GM19240 (cell line): ENCODE results near the gene FAR2.
"Not testable (repeated sequence)": the region's sequence is repeated elsewhere in the genome, so short reads cannot be mapped to it uniquely, and the experiment has no call there.

Source experiments
- DNase-seq: peaks from one replicate; pipeline ENCODE4 v3.0.0; 2011; ENCODE audit warnings: low spot score; ENCODE audit not compliant: insufficient read length

FAR2 gene

DNA sequence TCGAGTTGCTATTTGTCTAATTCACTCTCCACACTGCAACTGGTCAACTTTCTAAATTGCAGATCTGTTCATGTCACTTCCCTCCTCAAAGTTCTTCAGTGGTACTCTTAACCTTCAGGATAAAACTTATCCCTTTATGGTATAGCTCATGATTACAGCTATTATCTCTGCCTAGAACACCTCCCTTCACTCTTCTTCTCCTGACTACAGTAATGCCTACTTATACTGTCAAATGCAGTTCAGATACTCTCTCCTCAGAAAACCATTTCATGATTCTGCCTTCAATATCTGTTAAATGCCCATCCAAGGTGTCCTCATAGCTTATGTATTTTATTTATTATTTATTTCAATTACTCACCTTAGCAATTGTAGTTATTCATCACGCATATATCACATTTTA is 85.5 kb downstream of the FAR2 start:
- DNase-seq = no peak

DNA sequence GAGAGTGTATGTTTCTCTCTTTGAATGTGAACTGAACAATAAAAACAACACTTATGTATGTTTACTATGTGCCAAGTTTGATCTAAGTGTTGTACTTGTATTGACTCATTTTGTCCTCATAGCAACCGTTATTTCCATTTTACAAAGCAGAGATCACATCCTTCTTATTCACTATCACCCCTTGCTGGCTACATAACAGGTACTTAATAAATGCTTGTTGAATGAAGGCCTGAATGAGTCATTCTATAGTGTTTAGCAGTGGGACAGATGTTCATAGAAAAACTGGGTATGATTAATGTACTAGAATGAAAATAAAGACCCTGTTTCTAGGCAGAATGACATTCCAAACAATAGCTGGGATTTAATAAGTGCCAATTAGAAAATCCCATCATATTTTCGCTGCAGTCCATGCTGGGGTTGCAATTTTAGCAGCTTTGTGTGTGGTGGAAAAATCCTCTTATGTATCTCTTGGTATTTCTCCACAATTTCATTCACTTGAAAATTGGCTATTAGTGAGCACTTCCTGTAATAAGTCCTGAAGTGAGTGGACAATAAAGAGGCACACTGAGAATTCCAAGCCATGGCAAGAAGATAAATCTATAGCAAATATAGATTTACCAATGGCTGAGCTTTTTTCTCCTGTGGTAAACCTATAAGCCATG is 86.0 kb downstream of the FAR2 start:
- DNase-seq = no peak

DNA sequence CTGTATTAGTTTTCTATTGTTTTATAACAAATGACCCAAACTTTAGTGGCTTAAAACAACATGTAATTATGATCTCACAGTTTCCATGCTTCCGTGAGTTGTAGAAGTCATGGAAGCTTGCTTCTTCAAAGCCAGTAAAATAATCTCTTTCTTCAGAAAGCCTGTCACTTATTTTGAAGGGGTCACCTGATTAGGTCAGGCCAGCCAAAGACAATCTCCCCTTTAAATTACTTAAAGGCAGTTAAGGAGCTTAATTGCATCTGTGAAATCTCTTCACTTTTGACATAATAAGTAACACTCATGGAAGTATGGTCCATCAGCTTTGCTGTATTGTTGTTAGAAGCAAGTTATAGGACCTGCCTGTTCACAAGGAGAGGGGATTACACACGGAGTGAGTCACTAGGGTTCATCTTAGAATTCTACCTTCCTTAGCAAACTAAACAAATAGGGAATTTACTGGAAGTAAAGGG is 89.8 kb downstream of the FAR2 start:
- no peak for DNase-seq

GRCh38 chr12:29239336-29239735 is 90.3 kb downstream of the FAR2 start:
- DNase-seq = no peak

DNA sequence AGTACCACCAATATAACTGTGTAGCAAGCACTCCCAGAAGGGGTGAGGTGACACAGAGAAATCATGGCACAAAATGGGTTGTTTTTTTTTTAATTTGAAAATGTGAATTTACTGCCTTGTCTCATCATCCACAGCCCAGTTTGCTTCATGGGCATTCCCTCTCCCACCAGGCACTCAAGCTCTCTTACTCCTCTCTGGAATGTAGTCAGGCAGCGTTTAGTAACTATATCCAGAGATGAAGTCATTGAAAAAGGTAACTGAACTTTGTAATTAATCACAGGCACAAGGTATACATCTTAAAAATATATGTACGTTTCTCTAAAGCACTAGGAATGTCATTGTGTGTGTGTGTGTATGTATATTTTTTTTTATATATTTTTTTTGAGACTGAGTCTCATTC is 91.4 kb downstream of the FAR2 start:
- DNase-seq = no peak

DNA sequence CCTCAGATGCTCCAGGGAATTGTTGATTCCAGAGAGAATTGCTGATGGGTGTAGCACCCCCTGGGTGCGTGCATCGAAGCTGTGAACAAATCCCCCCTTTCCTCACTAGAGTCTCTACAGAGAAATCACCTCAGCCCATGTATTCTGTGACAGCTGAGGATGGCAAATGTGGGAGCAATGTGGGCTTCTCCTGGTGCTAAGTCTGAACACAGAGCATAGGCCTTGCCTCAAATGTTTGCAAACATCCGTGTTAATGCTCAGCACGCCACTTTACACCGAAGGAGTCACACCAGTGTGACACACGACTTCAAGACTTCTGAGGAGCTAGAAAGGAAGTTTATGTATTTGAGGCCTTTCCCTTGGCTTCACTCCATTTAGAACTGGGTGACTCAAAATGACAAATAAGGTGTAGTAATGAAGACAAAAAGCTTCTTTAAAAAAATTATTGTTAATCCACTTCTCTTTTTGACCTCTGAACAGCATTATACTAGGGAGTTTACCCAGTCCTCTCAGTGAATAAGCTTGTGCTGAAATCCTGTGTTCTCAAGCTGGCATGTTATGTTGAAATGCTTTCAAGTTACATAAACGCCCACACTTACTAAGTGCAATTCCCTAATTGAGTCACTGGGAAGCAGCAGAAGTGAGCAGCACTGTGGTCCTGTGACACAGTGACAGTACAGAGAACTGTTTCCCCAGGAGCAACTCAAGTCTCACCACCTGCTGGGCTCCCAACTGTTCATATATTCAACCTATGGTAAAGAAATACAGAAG is 92.9 kb downstream of the FAR2 start:
- peak; percentile 13 for DNase-seq

- no peak for DNase-seq
Measured at GRCh38 chr12:29242921-29243431, 93.9 kb downstream of the FAR2 start.

DNA sequence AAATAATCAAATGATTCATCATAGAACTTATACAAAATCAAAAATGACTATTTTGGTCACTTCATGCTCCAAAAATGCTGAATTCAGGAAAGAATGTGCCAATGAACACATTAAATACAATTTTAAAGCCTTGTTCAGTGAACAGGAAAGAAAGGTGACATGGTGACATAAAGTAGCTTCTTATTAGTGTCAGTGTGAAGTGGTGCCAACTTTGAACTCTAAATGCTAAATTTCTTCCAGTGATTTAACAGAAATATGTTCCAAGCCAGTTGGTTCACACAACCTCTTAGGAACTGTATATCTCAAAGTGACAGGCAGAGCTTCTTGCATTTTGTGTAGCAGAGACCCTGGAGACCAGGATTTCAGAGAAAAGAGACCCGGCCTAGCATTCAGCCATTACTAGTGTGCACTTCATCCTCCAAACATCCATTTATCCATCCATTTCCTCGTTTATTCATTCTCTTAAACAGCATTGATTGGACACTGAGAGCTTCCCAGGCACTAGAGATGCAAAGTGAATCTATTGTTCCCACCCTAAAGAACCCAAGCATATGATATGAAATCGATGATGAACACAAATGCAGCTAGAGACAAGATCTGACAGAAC is 95.2 kb downstream of the FAR2 start:
- no peak for DNase-seq

- DNase-seq = no peak
Measured at GRCh38 chr12:29245246-29245645, 96.2 kb downstream of the FAR2 start.

DNA sequence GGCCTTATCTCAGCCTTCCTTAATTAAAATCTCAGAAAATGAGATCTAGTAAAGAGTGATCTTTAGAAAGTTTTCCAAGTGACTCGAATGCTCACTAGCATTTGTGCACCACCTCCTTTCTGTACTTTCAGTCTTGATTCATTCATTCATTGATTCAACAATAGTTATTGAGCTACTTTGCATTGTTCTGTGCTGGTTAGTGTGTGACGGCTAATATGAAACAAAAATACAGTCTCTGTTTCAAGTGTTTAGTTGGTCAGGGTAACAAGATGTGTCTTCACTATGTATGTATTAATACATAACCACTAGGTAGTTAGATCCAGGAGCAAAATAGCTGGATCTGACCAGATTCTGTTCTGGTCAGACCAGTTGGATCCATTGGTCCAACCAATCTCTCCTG is 100.9 kb downstream of the FAR2 start:
- DNase-seq = no peak

DNA sequence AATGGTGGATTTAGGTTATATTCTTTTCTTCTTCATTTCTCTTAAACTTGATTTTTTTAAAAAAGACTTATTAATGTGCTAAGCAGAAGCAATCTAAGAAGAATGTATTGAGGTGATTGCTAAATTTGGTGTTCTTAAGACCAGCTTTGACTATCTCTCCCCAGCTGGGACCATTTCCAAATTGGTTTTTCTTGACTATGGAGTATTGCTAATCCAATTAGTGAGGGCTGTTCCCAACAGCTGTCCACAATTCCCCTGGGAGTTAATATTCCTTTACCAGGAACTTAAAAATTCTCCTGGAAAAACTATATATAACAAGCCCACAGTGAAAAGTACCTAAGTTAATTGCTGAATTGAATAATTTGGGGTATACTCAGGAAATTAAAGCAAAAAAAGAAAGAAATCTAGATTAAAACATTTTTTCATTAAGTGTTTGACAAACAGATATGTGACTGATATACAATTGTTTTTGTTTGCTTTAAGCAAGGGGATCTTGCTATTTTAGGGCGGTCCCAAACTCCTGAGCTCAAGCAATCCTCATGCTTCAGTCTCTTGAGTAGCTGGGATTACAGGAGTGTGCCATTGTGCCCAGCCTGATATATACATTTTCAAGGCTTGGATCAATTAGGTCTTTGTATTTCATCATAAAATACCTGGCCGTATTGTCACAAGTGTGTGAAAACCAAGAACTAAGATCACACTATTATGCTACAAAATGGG is 105.0 kb downstream of the FAR2 start:
- DNase-seq = no peak

DNA sequence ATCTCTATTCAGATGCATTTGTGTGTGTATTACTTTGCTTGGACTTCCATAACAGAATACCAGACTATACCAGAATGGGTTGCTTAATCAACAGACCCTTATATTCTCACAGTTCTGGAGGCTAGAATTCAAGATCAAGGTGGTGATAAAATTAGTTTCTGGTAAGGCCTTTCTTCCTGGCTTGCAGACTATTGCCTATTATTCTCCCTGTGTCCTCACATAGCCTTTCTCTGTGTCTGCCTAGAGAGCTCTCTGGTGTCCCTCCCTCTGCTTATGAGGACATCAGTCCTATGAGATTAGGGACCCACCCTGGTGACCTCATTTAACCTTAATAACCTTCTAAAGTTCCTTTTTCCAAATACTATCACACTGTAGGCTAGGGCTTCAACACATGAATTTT is 106.0 kb downstream of the FAR2 start:
- DNase-seq = no peak

GRCh38 chr12:29256598-29256997 is 107.5 kb downstream of the FAR2 start:
- no peak for DNase-seq

DNA sequence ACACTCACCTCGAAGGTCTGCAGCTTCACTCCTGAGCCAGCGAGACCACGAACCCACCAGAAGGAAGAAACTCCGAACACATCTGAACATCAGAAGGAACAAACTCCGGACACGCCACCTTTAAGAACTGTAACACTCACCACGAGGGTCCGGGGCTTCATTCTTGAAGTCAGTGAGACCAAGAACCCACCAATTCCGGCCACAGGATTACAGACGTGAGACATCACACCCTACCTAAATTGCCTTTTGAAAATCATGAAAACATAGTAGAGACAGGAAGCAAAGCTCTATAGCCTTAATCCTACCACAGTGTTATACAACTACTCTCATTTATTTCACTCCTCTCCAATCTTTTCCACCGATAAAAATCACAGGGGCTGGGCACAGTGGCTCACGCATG is 108.6 kb downstream of the FAR2 start:
- not testable (repeated sequence) for DNase-seq

DNA sequence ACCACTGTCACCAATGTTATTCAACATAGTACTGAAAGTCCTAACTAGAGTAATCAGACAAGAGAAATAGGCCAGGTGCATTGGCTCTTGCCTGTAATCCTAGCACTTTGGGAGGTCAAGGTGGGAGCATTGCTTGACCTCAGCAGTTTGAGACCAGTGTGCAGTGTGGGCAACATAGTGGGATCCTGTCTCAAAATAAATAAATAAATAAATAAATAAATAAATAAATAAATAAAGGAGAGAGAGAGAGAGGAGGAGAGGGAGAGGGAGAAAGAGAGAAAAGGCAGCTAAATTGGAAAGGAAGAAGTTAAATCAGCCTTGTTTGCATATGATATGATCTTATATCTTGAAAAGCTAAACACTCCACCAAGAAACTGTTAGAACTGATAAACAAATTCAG is 115.3 kb downstream of the FAR2 start:
- no peak for DNase-seq

GRCh38 chr12:29269706-29270408 is 120.8 kb downstream of the FAR2 start:
- DNase-seq = no peak

- DNase-seq = no peak
Measured at GRCh38 chr12:29270446-29270845, 121.4 kb downstream of the FAR2 start.

- no peak for DNase-seq
Measured at GRCh38 chr12:29273178-29273843, 124.2 kb downstream of the FAR2 start.

- no peak for DNase-seq
Measured at GRCh38 chr12:29275834-29276233, 126.8 kb downstream of the FAR2 start.

GRCh38 chr12:29277231-29277630 is 128.2 kb downstream of the FAR2 start:
- DNase-seq = no peak
